Keratinocyte (primary cell): ENCODE data around the gene FBXW5. TPM values are rescaled to one million over a fixed set of nuclear protein-coding genes. Genes with fewer than 3 reads are reported as not detected.

Source experiments
- DNase-seq: peaks from one replicate; pipeline ENCODE4 v3.0.0-alpha.2; 2011; ENCODE audit warnings: low read depth, missing footprints, low spot score
- FAIRE-seq: peaks from 2 replicates; lab custom pipeline; 2011; peaks lifted over from hg19 to GRCh38; lab: Jason Lieb, UNC
- H2AFZ ChIP-seq: 2 replicates; pipeline ENCODE4 v1.6.0; 2012; ENCODE audit warnings: low read length, control low read depth, inconsistent platforms; ENCODE audit not compliant: control insufficient read depth
- H3K27ac ChIP-seq: 2 replicates; pipeline ENCODE4 v1.5.1; 2011; ENCODE audit warnings: low read length; ENCODE audit not compliant: control insufficient read depth, insufficient read depth
- H3K27me3 ChIP-seq: 3 replicates; pipeline ENCODE4 v1.6.0; 2011; ENCODE audit warnings: low read length; ENCODE audit not compliant: control insufficient read depth, insufficient read depth; ENCODE audit errors: extremely low read depth
- H3K36me3 ChIP-seq, 2 experiments: 2 replicates in 1 of 2; 3 replicates in 1 of 2; pipeline ENCODE4 v1.5.1; 2011; ENCODE audit warnings: low read length in 2 of 2, mild to moderate bottlenecking in 1 of 2; ENCODE audit not compliant: control insufficient read depth in 2 of 2, insufficient read depth in 2 of 2; ENCODE audit errors: extremely low read depth in 1 of 2
- H3K4me1 ChIP-seq: 3 replicates; pipeline ENCODE4 v1.5.1; 2011; ENCODE audit warnings: low read length; ENCODE audit not compliant: control insufficient read depth, insufficient read depth; ENCODE audit errors: extremely low read depth
- H3K4me2 ChIP-seq: 3 replicates; pipeline ENCODE4 v1.6.0; 2011; ENCODE audit warnings: low read depth, low read length; ENCODE audit not compliant: control insufficient read depth, insufficient read depth; ENCODE audit errors: extremely low read depth
- H3K4me3 ChIP-seq, 3 experiments: fragments of 200-600 bp in 1 of 3; sonication (generic) in 1 of 3; 2 replicates in 2 of 3; 3 replicates in 1 of 3; pipeline ENCODE4 v1.5.1; 2011 to 2016; ENCODE audit warnings: low read length in 3 of 3, mild to moderate bottlenecking in 3 of 3, control low read depth in 2 of 3, inconsistent platforms in 1 of 3, low read depth in 1 of 3, mixed read lengths in 1 of 3, mixed run types in 1 of 3, moderate library complexity in 1 of 3; ENCODE audit not compliant: control insufficient read depth in 2 of 3, insufficient read depth in 2 of 3; ENCODE audit errors: extremely low read depth in 1 of 3
- H3K79me2 ChIP-seq: 2 replicates; pipeline ENCODE4 v1.6.0; 2012; ENCODE audit warnings: low read length; ENCODE audit not compliant: control insufficient read depth, insufficient read depth
- H3K9ac ChIP-seq: 3 replicates; pipeline ENCODE4 v1.6.0; 2011; ENCODE audit warnings: low read length; ENCODE audit not compliant: control insufficient read depth, insufficient read depth; ENCODE audit errors: extremely low read depth
- H3K9me1 ChIP-seq: 3 replicates; pipeline ENCODE4 v1.6.0; 2011; ENCODE audit warnings: low read length; ENCODE audit not compliant: control insufficient read depth, insufficient read depth; ENCODE audit errors: extremely low read depth
- H3K9me3 ChIP-seq: 2 replicates; pipeline ENCODE4 v1.5.1; 2012; ENCODE audit warnings: low read depth, low read length; ENCODE audit not compliant: control insufficient read depth
- H4K20me1 ChIP-seq: 3 replicates; pipeline ENCODE4 v1.6.0; 2011; ENCODE audit warnings: low read length; ENCODE audit not compliant: control insufficient read depth, insufficient read depth; ENCODE audit errors: extremely low read depth
- CTCF ChIP-seq, 3 experiments: IDR thresholded peaks in 1 of 3; conservative IDR thresholded peaks in 1 of 3; optimal IDR thresholded peaks in 1 of 3; 2 replicates in 2 of 3; 3 replicates in 1 of 3; pipeline versions ENCODE3 to v1.5.1; 2011; ENCODE audit warnings: low read length in 3 of 3, mild to moderate bottlenecking in 3 of 3, moderate library complexity in 2 of 3, control low read depth in 1 of 3, inconsistent platforms in 1 of 3; ENCODE audit not compliant: insufficient read depth in 2 of 3; ENCODE audit errors: extremely low read depth in 1 of 3
- EZH2 ChIP-seq: IDR thresholded peaks from one replicate; pipeline ENCODE4 v1.6.1; 2012; ENCODE audit warnings: inconsistent platforms, mild to moderate bottlenecking, low read length, moderate library complexity
- dilution Hi-C: fragments of 300-500 bp; cut with MboI; formaldehyde crosslinking; loops from one replicate; pipeline ENCODE4 v1.7.0; 2020; ENCODE audit warnings: low sequenced_read_pairs; ENCODE audit not compliant: extremely low pct_ligation_motif_present
- polyA plus RNA-seq, 5 experiments: library from polyadenylated mRNA; depleted of rRNA in 3 of 5; stranded (reverse) in 3 of 5; stranded (forward) in 1 of 5; unstranded in 1 of 5; fragments of >200 nt; gene quantifications; 1 replicate in 1 of 5; 2 replicates in 3 of 5; 3 replicates in 1 of 5; pipeline versions ENCODE4 v1.2.1 to v1.2.3, GENCODE V29; 2011 to 2012; ENCODE audit warnings: missing spikeins in 2 of 5, low read depth in 1 of 5, low replicate concordance in 1 of 5

Gene FBXW5
- polyA plus RNA-seq, 1 donor (not counting 4 experiments of a cell fraction or from before 2014, with no cell fraction given): 23.0 TPM

- Histone ChIP-seq H3K36me3 (peaks cover 0 to 7% of the 10 kb centered on the region in 2 experiments), H3K79me2 (no peaks in the 10 kb centered on the region), H3K4me2 (no peak overlapping the region), H3K4me3 (no peak overlapping the region), H3K9me1 (no peaks in the 10 kb centered on the region), H3K9ac (no peak overlapping the region), H3K4me1 (peaks cover 16% of the 10 kb centered on the region), H3K27me3 (peaks cover 23% of the 10 kb centered on the region), H4K20me1 (peaks cover 3% of the 10 kb centered on the region), H2AFZ (no peak overlapping the region), H3K27ac (no peak overlapping the region), H3K9me3 (no peaks in the 10 kb centered on the region)
- TF ChIP-seq EZH2: no peak
- no peak for TF ChIP-seq CTCF (optimal IDR thresholded peaks at IDR 0.05 in 1 of 3, IDR thresholded peaks at IDR 0.05 in 1 of 3, conservative IDR thresholded peaks at IDR 0.05 in 1 of 3; ENCODE audit: extremely low read depth in 1 of 3, insufficient read depth in 2 of 3, low read length in 3 of 3)
- dilution Hi-C loops: no loop called here
- DNase-seq (no peak), FAIRE-seq (no peak)
Observed at GRCh38 chr9:136988872-136989271, 44.3 kb upstream of the FBXW5 start.

- Histone ChIP-seq H3K9me3 (no peaks in the 10 kb centered on the region), H3K4me2 (no peak overlapping the region), H2AFZ (no peak overlapping the region), H3K4me3 (no peak overlapping the region), H3K27ac (no peak overlapping the region), H3K36me3 (no peaks in the 10 kb centered on the region), H3K79me2 (no peaks in the 10 kb centered on the region), H3K27me3 (peaks cover 27% of the 10 kb centered on the region), H3K9ac (no peak overlapping the region), H3K9me1 (no peaks in the 10 kb centered on the region), H3K4me1 (no peaks in the 10 kb centered on the region), H4K20me1 (no peaks in the 10 kb centered on the region)
- dilution Hi-C loops: no loop called here
- DNase-seq (no peak), FAIRE-seq (no peak)
- TF ChIP-seq EZH2: no peak
- TF ChIP-seq CTCF (optimal IDR thresholded peaks at IDR 0.05 in 1 of 3, IDR thresholded peaks at IDR 0.05 in 1 of 3, conservative IDR thresholded peaks at IDR 0.05 in 1 of 3; ENCODE audit: extremely low read depth in 1 of 3, insufficient read depth in 2 of 3, low read length in 3 of 3): no peak
Observed at GRCh38 chr9:136985853-136986252, 41.3 kb upstream of the FBXW5 start.
